ENCODE results near the gene DENND4A.

DENND4A gene

GRCh38 chr15:65690778-65691177 is 101.3 kb downstream of the DENND4A start:
- Histone ChIP-seq H3K4me1 (ENCODE audit: control insufficient read depth, insufficient read depth, low read length, poor library complexity, severe bottlenecking) (no peaks in the 10 kb centered on the region), H3K36me3 (ENCODE audit: control insufficient read depth, insufficient read depth, low read length) (peaks cover 48% of the 10 kb centered on the region), H3K9me3 (ENCODE audit: control insufficient read depth, low read length) (no peaks in the 10 kb centered on the region), H3K4me3 (ENCODE audit: insufficient read depth, low read depth, low read length, poor library complexity, severe bottlenecking) (no peak overlapping the region), H3K27me3 (replicated peaks; ENCODE audit: control insufficient read depth, insufficient read depth, low read length, poor library complexity, severe bottlenecking) (no peaks in the 10 kb centered on the region), H3K27ac (ENCODE audit: insufficient read depth, low read length, poor library complexity, severe bottlenecking) (no peak overlapping the region)
- no peak for DNase-seq

GRCh38 chr15:65690173-65690572 is 101.9 kb downstream of the DENND4A start:
- Histone ChIP-seq H3K4me1 (ENCODE audit: control insufficient read depth, insufficient read depth, low read length, poor library complexity, severe bottlenecking) (no peaks in the 10 kb centered on the region), H3K27ac (ENCODE audit: insufficient read depth, low read length, poor library complexity, severe bottlenecking) (no peak overlapping the region), H3K36me3 (ENCODE audit: control insufficient read depth, insufficient read depth, low read length) (peaks cover 44% of the 10 kb centered on the region), H3K9me3 (ENCODE audit: control insufficient read depth, low read length) (no peaks in the 10 kb centered on the region), H3K4me3 (ENCODE audit: insufficient read depth, low read depth, low read length, poor library complexity, severe bottlenecking) (no peak overlapping the region), H3K27me3 (replicated peaks; ENCODE audit: control insufficient read depth, insufficient read depth, low read length, poor library complexity, severe bottlenecking) (no peaks in the 10 kb centered on the region)
- DNase-seq: no peak

GRCh38 chr15:65688462-65688861 is 103.6 kb downstream of the DENND4A start:
- H3K27me3 ChIP-seq (replicated peaks; ENCODE audit: control insufficient read depth, insufficient read depth, low read length, poor library complexity, severe bottlenecking): no peaks in the 10 kb centered on the region
- H3K4me3 ChIP-seq (ENCODE audit: insufficient read depth, low read depth, low read length, poor library complexity, severe bottlenecking): no peak overlapping the region
- no peak for DNase-seq

DNA sequence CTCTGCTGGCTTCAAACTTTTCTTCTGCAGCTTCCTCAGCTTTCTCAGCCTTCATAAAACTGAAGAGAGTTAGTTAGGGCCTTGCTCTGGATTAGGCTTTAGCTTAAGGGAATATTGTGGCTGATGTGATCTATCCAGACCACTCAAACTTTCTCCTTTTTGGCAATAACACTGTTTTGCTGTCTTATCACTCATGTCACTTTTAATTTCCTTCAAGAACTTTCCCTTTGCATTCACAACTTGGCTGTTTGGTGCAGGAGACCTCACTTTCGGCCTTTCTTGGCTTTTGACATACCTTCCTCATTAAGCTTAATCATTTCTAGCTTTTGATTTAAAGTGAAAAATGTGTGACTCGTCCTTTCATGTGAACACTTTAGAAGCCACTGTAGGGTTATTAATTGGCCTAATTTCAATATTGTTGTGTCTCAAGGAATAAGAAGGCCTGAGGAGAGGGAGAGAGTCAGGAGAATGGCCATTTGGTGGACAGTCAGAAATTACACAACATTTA is 109.6 kb downstream of the DENND4A start:
- Histone ChIP-seq H3K9me3 (ENCODE audit: control insufficient read depth, low read length) (no peaks in the 10 kb centered on the region), H3K36me3 (ENCODE audit: control insufficient read depth, insufficient read depth, low read length) (peaks cover under 1% of the 10 kb centered on the region), H3K4me1 (ENCODE audit: control insufficient read depth, insufficient read depth, low read length, poor library complexity, severe bottlenecking) (no peaks in the 10 kb centered on the region), H3K27ac (ENCODE audit: insufficient read depth, low read length, poor library complexity, severe bottlenecking) (no peak overlapping the region), H3K4me3 (ENCODE audit: insufficient read depth, low read depth, low read length, poor library complexity, severe bottlenecking) (no peak overlapping the region), H3K27me3 (replicated peaks; ENCODE audit: control insufficient read depth, insufficient read depth, low read length, poor library complexity, severe bottlenecking) (no peaks in the 10 kb centered on the region)
- no peak for DNase-seq

More at GRCh38 chr15:65688462-65688861, 103.6 kb downstream of the DENND4A start:
- Histone ChIP-seq H3K36me3 (ENCODE audit: control insufficient read depth, insufficient read depth, low read length) (peaks cover 35% of the 10 kb centered on the region), H3K9me3 (ENCODE audit: control insufficient read depth, low read length) (no peaks in the 10 kb centered on the region), H3K4me1 (ENCODE audit: control insufficient read depth, insufficient read depth, low read length, poor library complexity, severe bottlenecking) (no peaks in the 10 kb centered on the region), H3K27ac (ENCODE audit: insufficient read depth, low read length, poor library complexity, severe bottlenecking) (no peak overlapping the region)

GRCh38 chr15:65680544-65680943 is 111.5 kb downstream of the DENND4A start:
- Histone ChIP-seq H3K4me1 (ENCODE audit: control insufficient read depth, insufficient read depth, low read length, poor library complexity, severe bottlenecking) (no peaks in the 10 kb centered on the region), H3K36me3 (ENCODE audit: control insufficient read depth, insufficient read depth, low read length) (no peaks in the 10 kb centered on the region), H3K9me3 (ENCODE audit: control insufficient read depth, low read length) (no peaks in the 10 kb centered on the region), H3K4me3 (ENCODE audit: insufficient read depth, low read depth, low read length, poor library complexity, severe bottlenecking) (no peak overlapping the region), H3K27me3 (replicated peaks; ENCODE audit: control insufficient read depth, insufficient read depth, low read length, poor library complexity, severe bottlenecking) (no peaks in the 10 kb centered on the region), H3K27ac (ENCODE audit: insufficient read depth, low read length, poor library complexity, severe bottlenecking) (no peak overlapping the region)
- no peak for DNase-seq

- H3K36me3 ChIP-seq (ENCODE audit: control insufficient read depth, insufficient read depth, low read length): peaks cover 19% of the 10 kb centered on the region
- H3K4me1 ChIP-seq (ENCODE audit: control insufficient read depth, insufficient read depth, low read length, poor library complexity, severe bottlenecking): no peaks in the 10 kb centered on the region
- H3K4me3 ChIP-seq (ENCODE audit: insufficient read depth, low read depth, low read length, poor library complexity, severe bottlenecking): no peak overlapping the region
- H3K27me3 ChIP-seq (replicated peaks; ENCODE audit: control insufficient read depth, insufficient read depth, low read length, poor library complexity, severe bottlenecking): no peaks in the 10 kb centered on the region
- DNase-seq: no peak
- no peak overlapping the region for H3K27ac ChIP-seq (ENCODE audit: insufficient read depth, low read length, poor library complexity, severe bottlenecking)
- H3K9me3 ChIP-seq (ENCODE audit: control insufficient read depth, low read length): no peaks in the 10 kb centered on the region
Measured at GRCh38 chr15:65676123-65676522, 116.0 kb downstream of the DENND4A start.

GRCh38 chr15:65675551-65675950 is 116.5 kb downstream of the DENND4A start:
- no peak for DNase-seq
- no peaks in the 10 kb centered on the region for H3K27me3 ChIP-seq (replicated peaks; ENCODE audit: control insufficient read depth, insufficient read depth, low read length, poor library complexity, severe bottlenecking)
- peaks cover 25% of the 10 kb centered on the region for H3K36me3 ChIP-seq (ENCODE audit: control insufficient read depth, insufficient read depth, low read length)
- no peaks in the 10 kb centered on the region for H3K9me3 ChIP-seq (ENCODE audit: control insufficient read depth, low read length)
- H3K4me1 ChIP-seq (ENCODE audit: control insufficient read depth, insufficient read depth, low read length, poor library complexity, severe bottlenecking): no peaks in the 10 kb centered on the region
- H3K27ac ChIP-seq (ENCODE audit: insufficient read depth, low read length, poor library complexity, severe bottlenecking): no peak overlapping the region
- H3K4me3 ChIP-seq (ENCODE audit: insufficient read depth, low read depth, low read length, poor library complexity, severe bottlenecking): no peak overlapping the region

DNA sequence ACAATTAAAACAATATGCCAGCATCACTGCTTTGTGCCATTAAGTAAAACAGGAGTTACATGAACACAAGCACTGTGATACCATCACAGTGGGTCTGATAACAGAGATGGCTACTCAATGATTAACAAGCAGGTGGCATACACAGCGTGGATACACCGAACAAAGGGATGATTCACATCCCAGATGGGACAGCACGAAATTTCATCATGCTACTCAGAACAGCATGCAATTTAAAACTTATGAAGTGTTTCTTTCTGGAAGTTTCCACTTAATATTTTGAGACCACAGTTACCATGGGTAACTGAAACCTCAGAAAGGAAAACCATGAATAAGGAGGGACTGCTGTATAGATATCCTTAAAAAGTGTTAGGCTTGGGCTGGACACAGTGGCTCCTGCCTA is 125.8 kb downstream of the DENND4A start:
- Histone ChIP-seq H3K4me3 (ENCODE audit: insufficient read depth, low read depth, low read length, poor library complexity, severe bottlenecking) (no peak overlapping the region), H3K27me3 (replicated peaks; ENCODE audit: control insufficient read depth, insufficient read depth, low read length, poor library complexity, severe bottlenecking) (no peaks in the 10 kb centered on the region), H3K27ac (ENCODE audit: insufficient read depth, low read length, poor library complexity, severe bottlenecking) (no peak overlapping the region), H3K4me1 (ENCODE audit: control insufficient read depth, insufficient read depth, low read length, poor library complexity, severe bottlenecking) (no peaks in the 10 kb centered on the region), H3K9me3 (ENCODE audit: control insufficient read depth, low read length) (no peaks in the 10 kb centered on the region), H3K36me3 (ENCODE audit: control insufficient read depth, insufficient read depth, low read length) (peaks cover 77% of the 10 kb centered on the region)
- no peak for DNase-seq

DNA sequence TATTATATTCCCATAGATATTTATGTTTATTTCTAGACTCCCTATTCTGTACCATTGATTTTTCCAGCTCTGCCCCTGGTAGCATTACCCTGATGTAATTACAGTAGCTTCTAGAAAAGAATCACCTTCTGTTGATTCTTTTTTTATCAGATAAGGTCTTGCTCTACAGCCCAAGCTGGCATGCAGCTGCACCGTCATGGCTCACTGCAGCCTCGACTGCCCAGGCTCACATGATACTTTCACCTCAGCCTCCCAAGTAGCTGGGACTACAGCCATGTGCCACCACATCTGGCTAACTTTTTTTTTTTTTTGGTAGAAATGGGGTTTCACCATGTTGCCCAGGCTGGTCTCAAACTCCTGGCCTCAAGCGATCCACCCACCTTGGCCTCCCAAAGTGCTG is 128.6 kb downstream of the DENND4A start:
- Histone ChIP-seq H3K36me3 (ENCODE audit: control insufficient read depth, insufficient read depth, low read length) (peaks cover 55% of the 10 kb centered on the region), H3K9me3 (ENCODE audit: control insufficient read depth, low read length) (no peaks in the 10 kb centered on the region), H3K27me3 (replicated peaks; ENCODE audit: control insufficient read depth, insufficient read depth, low read length, poor library complexity, severe bottlenecking) (no peaks in the 10 kb centered on the region), H3K4me3 (ENCODE audit: insufficient read depth, low read depth, low read length, poor library complexity, severe bottlenecking) (no peak overlapping the region), H3K4me1 (ENCODE audit: control insufficient read depth, insufficient read depth, low read length, poor library complexity, severe bottlenecking) (no peaks in the 10 kb centered on the region), H3K27ac (ENCODE audit: insufficient read depth, low read length, poor library complexity, severe bottlenecking) (no peak overlapping the region)
- DNase-seq: no peak

- Histone ChIP-seq H3K36me3 (ENCODE audit: control insufficient read depth, insufficient read depth, low read length) (peaks cover 53% of the 10 kb centered on the region), H3K27me3 (replicated peaks; ENCODE audit: control insufficient read depth, insufficient read depth, low read length, poor library complexity, severe bottlenecking) (no peaks in the 10 kb centered on the region), H3K4me3 (ENCODE audit: insufficient read depth, low read depth, low read length, poor library complexity, severe bottlenecking) (no peak overlapping the region), H3K27ac (ENCODE audit: insufficient read depth, low read length, poor library complexity, severe bottlenecking) (no peak overlapping the region), H3K9me3 (ENCODE audit: control insufficient read depth, low read length) (no peaks in the 10 kb centered on the region), H3K4me1 (ENCODE audit: control insufficient read depth, insufficient read depth, low read length, poor library complexity, severe bottlenecking) (no peaks in the 10 kb centered on the region)
- no peak for DNase-seq
Measured at GRCh38 chr15:65660927-65661326, 131.2 kb downstream of the DENND4A start.
